Tibial nerve (tissue), 4 donors: Measurements from ENCODE around the gene TBC1D2B.

Experiments used
- EP300 ChIP-seq, 2 donors: sonication (generic); formaldehyde crosslinking; IDR thresholded peaks; one replicate each; pipeline ENCODE4 v1.6.1; 2017; ENCODE audit warnings: antibody characterized with exemption in 2 of 2, mild to moderate bottlenecking in 1 of 2
- POLR2A ChIP-seq, 2 donors: fragments of 450-650 bp; IDR thresholded peaks; one replicate each; pipeline ENCODE4 v1.6.1; 2017; ENCODE audit warnings: antibody characterized with exemption in 2 of 2, mild to moderate bottlenecking in 2 of 2, moderate library complexity in 2 of 2
- TF ChIP-seq, protein P1 (sequence below), 5 experiments: fragments of 200-600 bp in 3 of 5; fragments of 450-650 bp in 2 of 5; sonication (generic) in 3 of 5; IDR thresholded peaks; one replicate each; pipeline ENCODE4 v1.5.1; 2016 to 2019; ENCODE audit warnings: antibody characterized with exemption in 5 of 5, mild to moderate bottlenecking in 3 of 5, moderate library complexity in 2 of 5

DNA sequence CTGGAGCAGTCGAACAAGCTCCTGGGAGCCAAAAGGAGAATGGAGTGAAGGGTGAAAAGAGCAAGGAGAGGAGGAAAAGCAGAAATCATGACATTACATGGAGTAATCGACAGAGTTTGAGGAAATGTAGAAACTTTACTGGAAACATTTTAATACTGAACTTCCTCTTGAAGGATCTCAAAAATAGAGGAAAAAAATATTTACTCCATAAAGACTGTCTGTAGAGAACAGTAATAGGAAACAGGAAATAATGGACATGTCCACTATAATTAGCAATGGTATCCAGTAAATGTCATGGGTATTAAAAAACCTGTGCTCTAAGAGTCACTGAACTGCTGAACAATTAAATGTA lies 53.0 kb downstream of the TBC1D2B start:
- TF ChIP-seq, protein P1, sequence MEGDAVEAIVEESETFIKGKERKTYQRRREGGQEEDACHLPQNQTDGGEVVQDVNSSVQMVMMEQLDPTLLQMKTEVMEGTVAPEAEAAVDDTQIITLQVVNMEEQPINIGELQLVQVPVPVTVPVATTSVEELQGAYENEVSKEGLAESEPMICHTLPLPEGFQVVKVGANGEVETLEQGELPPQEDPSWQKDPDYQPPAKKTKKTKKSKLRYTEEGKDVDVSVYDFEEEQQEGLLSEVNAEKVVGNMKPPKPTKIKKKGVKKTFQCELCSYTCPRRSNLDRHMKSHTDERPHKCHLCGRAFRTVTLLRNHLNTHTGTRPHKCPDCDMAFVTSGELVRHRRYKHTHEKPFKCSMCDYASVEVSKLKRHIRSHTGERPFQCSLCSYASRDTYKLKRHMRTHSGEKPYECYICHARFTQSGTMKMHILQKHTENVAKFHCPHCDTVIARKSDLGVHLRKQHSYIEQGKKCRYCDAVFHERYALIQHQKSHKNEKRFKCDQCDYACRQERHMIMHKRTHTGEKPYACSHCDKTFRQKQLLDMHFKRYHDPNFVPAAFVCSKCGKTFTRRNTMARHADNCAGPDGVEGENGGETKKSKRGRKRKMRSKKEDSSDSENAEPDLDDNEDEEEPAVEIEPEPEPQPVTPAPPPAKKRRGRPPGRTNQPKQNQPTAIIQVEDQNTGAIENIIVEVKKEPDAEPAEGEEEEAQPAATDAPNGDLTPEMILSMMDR (IDR thresholded peaks at IDR 0.05) = no peak
- TF ChIP-seq POLR2A (IDR thresholded peaks at IDR 0.05) (no peak), EP300 (IDR thresholded peaks at IDR 0.05) (no peak)
